GM23338 (cell line): ENCODE measurements around the gene WDSUB1.
A peak's percentile ranks its signal among the peaks of the same experiment; 100 is the strongest.

ENCODE experiments used
- EZH2 ChIP-seq: fragments of 200-600 bp; sonication (generic); IDR thresholded peaks from one replicate; pipeline ENCODE4 v1.8.0; 2017; ENCODE audit warnings: antibody characterized with exemption, mild to moderate bottlenecking, low read depth; ENCODE audit not compliant: unreplicated experiment
- EZH2phosphoT487 ChIP-seq: fragments of 200-600 bp; sonication (generic); IDR thresholded peaks from one replicate; pipeline ENCODE4 v1.8.1; 2018; ENCODE audit warnings: antibody characterized with exemption; ENCODE audit not compliant: unreplicated experiment
- JUNB ChIP-seq: IDR thresholded peaks from one replicate; pipeline ENCODE4 v1.6.1; 2016; ENCODE audit warnings: antibody characterized with exemption; ENCODE audit not compliant: unreplicated experiment
- POLR2AphosphoS5 ChIP-seq: IDR thresholded peaks from 2 replicates; pipeline ENCODE4 v1.6.1; 2016; ENCODE audit warnings: antibody characterized with exemption, low read depth
- ZNF331 ChIP-seq: fragments of 250-450 bp; sonication (Bioruptor Pico); IDR thresholded peaks from 2 replicates; pipeline ENCODE4 v1.5.0; 2020; ENCODE audit warnings: low read depth, mild to moderate bottlenecking, moderate library complexity
- TF ChIP-seq, protein P1 (sequence below), 2 experiments: fragments of 200-600 bp in 1 of 2; sonication (generic) in 1 of 2; conservative IDR thresholded peaks; 2 replicates each; pipeline versions ENCODE4 v1.5.1 to v1.6.1; 2016 to 2017; ENCODE audit warnings: antibody characterized with exemption in 2 of 2, low read depth in 2 of 2, mild to moderate bottlenecking in 2 of 2, moderate library complexity in 1 of 2

DNA sequence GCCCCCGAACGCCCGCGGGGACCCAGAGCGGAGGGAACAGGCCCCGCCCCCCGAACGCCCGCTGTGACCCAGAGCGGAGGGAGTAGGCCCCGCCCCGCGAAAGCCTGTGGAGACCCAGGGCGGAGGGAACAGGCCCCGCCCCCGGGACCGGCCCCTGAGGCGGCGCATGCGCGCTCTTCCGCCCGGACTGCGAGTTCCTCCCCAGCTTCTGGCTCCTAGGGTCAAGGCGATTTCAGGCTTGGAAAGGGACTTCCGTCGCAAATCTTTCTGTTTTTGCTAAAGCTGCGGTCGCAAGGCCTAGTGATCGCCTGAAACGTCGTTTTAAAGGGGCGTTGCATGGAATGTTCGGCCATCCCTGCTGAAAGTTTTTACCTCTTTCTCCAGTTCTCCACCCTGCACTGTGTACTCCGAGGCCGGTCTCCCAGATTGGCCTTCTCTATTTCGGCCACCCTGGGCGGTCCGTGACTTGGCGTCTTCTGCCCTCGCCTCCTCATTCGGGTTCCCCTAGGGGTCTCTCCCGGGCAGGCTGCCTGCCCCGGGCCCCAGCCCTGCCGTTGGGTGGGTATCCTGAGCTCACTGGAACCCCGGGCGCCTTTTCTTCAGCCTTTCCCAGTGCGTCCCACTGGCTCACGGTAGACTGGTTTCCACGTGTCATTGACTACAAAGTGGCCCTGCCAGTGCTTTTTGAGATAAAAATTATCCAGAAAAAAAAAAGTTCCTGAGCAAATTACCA, 372 bp upstream of the WDSUB1 start:
- TF ChIP-seq, protein P1, sequence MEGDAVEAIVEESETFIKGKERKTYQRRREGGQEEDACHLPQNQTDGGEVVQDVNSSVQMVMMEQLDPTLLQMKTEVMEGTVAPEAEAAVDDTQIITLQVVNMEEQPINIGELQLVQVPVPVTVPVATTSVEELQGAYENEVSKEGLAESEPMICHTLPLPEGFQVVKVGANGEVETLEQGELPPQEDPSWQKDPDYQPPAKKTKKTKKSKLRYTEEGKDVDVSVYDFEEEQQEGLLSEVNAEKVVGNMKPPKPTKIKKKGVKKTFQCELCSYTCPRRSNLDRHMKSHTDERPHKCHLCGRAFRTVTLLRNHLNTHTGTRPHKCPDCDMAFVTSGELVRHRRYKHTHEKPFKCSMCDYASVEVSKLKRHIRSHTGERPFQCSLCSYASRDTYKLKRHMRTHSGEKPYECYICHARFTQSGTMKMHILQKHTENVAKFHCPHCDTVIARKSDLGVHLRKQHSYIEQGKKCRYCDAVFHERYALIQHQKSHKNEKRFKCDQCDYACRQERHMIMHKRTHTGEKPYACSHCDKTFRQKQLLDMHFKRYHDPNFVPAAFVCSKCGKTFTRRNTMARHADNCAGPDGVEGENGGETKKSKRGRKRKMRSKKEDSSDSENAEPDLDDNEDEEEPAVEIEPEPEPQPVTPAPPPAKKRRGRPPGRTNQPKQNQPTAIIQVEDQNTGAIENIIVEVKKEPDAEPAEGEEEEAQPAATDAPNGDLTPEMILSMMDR (conservative IDR thresholded peaks at IDR 0.05; ENCODE audit: low read depth in 2 of 2), result peak in 1 of 2 experiments; percentile 10; a peak in 1 of 4 replicates
- TF ChIP-seq JUNB (no peak), ZNF331 (CRISPR knock-in tag) (no peak), EZH2 (no peak), EZH2phosphoT487 (no peak), POLR2AphosphoS5 (peak; percentile 93)
